DOHH2 (cell line): ENCODE results near the gene EIF4EBP2.

Source experiments
- H3F3A ChIP-seq: fragments of 200-600 bp; sonication (generic), shearing (Covaris generic); 2 replicates; pipeline ENCODE4 v1.6.0; 2016; ENCODE audit warnings: antibody characterized with exemption, mild to moderate bottlenecking; ENCODE audit not compliant: control insufficient read depth, insufficient read depth
- H3K27ac ChIP-seq: fragments of 200-600 bp; sonication (generic); 2 replicates; pipeline ENCODE4 v1.5.1; 2014; ENCODE audit warnings: low read depth, mild to moderate bottlenecking, low read length, moderate library complexity
- H3K27me3 ChIP-seq: fragments of 200-600 bp; sonication (generic); 2 replicates; pipeline ENCODE4 v1.6.1; 2014; ENCODE audit warnings: mild to moderate bottlenecking, low read length, mixed read lengths; ENCODE audit not compliant: control insufficient read depth
- H3K36me3 ChIP-seq: fragments of 200-600 bp; sonication (generic); 2 replicates; pipeline ENCODE4 v1.6.1; 2014; ENCODE audit warnings: mild to moderate bottlenecking, low read length, moderate library complexity, mixed read lengths; ENCODE audit not compliant: control insufficient read depth
- H3K4me1 ChIP-seq: fragments of 200-600 bp; sonication (generic); 2 replicates; pipeline ENCODE4 v1.6.1; 2014; ENCODE audit warnings: mild to moderate bottlenecking, low read length, mixed read lengths; ENCODE audit not compliant: control insufficient read depth
- H3K4me2 ChIP-seq: fragments of 200-600 bp; sonication (generic); 2 replicates; pipeline ENCODE4 v1.6.0; 2014; ENCODE audit warnings: mild to moderate bottlenecking, low read length, moderate library complexity
- H3K4me3 ChIP-seq: fragments of 200-600 bp; sonication (generic); 2 replicates; pipeline ENCODE4 v1.5.1; 2014; ENCODE audit warnings: mild to moderate bottlenecking, low read length, mixed read lengths
- H3K79me2 ChIP-seq: fragments of 200-600 bp; sonication (generic); 2 replicates; pipeline ENCODE4 v1.6.1; 2014; ENCODE audit warnings: mild to moderate bottlenecking, low read length, mixed read lengths; ENCODE audit not compliant: control insufficient read depth
- H3K9me2 ChIP-seq: fragments of 200-600 bp; sonication (generic); replicated peaks from 2 replicates; pipeline ENCODE4 v1.6.1; 2014; ENCODE audit warnings: mild to moderate bottlenecking, low read length, mixed read lengths; ENCODE audit not compliant: control insufficient read depth
- H3K9me3 ChIP-seq: fragments of 200-600 bp; sonication (generic); 2 replicates; pipeline ENCODE4 v1.6.1; 2014; ENCODE audit warnings: antibody characterized with exemption, low read length, mixed read lengths; ENCODE audit not compliant: control insufficient read depth, insufficient read depth
- H4K20me1 ChIP-seq: fragments of 200-600 bp; sonication (generic); 2 replicates; pipeline ENCODE4 v1.6.0; 2014; ENCODE audit warnings: low read depth, mild to moderate bottlenecking, antibody characterized with exemption, low read length, moderate library complexity; ENCODE audit not compliant: control insufficient read depth, insufficient read depth
- EZH2phosphoT487 ChIP-seq: fragments of 200-600 bp; sonication (generic); IDR thresholded peaks from 2 replicates; pipeline ENCODE4 v1.6.1; 2017; ENCODE audit warnings: borderline replicate concordance, mild to moderate bottlenecking, antibody characterized with exemption, low read length, moderate library complexity, mixed read lengths
- TF ChIP-seq, protein P1 (sequence below): fragments of 200-600 bp; sonication (generic); IDR thresholded peaks from one replicate; pipeline ENCODE4 v1.5.1; 2014; ENCODE audit warnings: antibody characterized with exemption, mild to moderate bottlenecking, low read depth, low read length; ENCODE audit not compliant: poor library complexity, severe bottlenecking

Gene EIF4EBP2

GRCh38 chr10:70363971-70364771, 39.8 kb upstream of the EIF4EBP2 start:
- TF ChIP-seq, protein P1, sequence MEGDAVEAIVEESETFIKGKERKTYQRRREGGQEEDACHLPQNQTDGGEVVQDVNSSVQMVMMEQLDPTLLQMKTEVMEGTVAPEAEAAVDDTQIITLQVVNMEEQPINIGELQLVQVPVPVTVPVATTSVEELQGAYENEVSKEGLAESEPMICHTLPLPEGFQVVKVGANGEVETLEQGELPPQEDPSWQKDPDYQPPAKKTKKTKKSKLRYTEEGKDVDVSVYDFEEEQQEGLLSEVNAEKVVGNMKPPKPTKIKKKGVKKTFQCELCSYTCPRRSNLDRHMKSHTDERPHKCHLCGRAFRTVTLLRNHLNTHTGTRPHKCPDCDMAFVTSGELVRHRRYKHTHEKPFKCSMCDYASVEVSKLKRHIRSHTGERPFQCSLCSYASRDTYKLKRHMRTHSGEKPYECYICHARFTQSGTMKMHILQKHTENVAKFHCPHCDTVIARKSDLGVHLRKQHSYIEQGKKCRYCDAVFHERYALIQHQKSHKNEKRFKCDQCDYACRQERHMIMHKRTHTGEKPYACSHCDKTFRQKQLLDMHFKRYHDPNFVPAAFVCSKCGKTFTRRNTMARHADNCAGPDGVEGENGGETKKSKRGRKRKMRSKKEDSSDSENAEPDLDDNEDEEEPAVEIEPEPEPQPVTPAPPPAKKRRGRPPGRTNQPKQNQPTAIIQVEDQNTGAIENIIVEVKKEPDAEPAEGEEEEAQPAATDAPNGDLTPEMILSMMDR: peak; percentile 93
- TF ChIP-seq EZH2phosphoT487: no peak
- H3K27ac ChIP-seq: no peak overlapping the region
- peaks cover 2% of the 10 kb centered on the region; the same call in 1 of the 2 replicates for H4K20me1 ChIP-seq
- H3K4me3 ChIP-seq: no peak overlapping the region
- H3K4me1 ChIP-seq: peaks cover 10% of the 10 kb centered on the region
- no peaks in the 10 kb centered on the region for H3K9me3 ChIP-seq
- peaks cover 5% of the 10 kb centered on the region; the same call in 1 of the 2 replicates for H3K36me3 ChIP-seq
- no peaks in the 10 kb centered on the region for H3K9me2 ChIP-seq
- 0 out of 2 replicates have a peak overlapping the region, but pooled peaks have one; percentile 8 for H3K4me2 ChIP-seq
- peaks cover 5% of the 10 kb centered on the region; the same call in 1 of the 2 replicates for H3K79me2 ChIP-seq
- H3K27me3 ChIP-seq: no peaks in the 10 kb centered on the region
- H3F3A ChIP-seq: no peaks in the 10 kb centered on the region

DNA sequence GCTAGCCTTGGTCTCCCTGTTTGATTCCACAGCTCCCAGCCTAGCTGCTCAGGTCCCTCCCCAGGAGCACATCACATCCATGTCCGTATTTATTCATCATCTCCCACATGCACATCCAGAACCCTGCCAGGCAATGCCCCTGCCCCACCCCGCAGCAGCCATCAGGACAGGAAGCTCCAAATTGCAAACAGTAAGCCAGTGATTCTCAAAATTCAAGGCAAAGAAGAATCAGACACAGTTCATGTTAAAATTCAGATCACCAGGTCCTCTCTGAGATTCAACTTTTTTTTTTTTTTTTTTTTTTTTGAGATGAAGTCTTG, 39.2 kb upstream of the EIF4EBP2 start:
- no peaks in the 10 kb centered on the region for H3F3A ChIP-seq
- TF ChIP-seq EZH2phosphoT487: no peak
- TF ChIP-seq, protein P1: no peak
- H3K9me2 ChIP-seq: no peaks in the 10 kb centered on the region
- no peak overlapping the region for H3K27ac ChIP-seq
- H3K4me1 ChIP-seq: peaks cover 10% of the 10 kb centered on the region
- peaks cover 3% of the 10 kb centered on the region; the same call in 1 of the 2 replicates for H4K20me1 ChIP-seq
- peaks cover 6% of the 10 kb centered on the region; the same call in 1 of the 2 replicates for H3K36me3 ChIP-seq
- no peak overlapping the region for H3K4me3 ChIP-seq
- no peaks in the 10 kb centered on the region for H3K9me3 ChIP-seq
- H3K4me2 ChIP-seq: no peak overlapping the region
- peaks cover 5% of the 10 kb centered on the region; the same call in 1 of the 2 replicates for H3K79me2 ChIP-seq
- no peaks in the 10 kb centered on the region for H3K27me3 ChIP-seq

DNA sequence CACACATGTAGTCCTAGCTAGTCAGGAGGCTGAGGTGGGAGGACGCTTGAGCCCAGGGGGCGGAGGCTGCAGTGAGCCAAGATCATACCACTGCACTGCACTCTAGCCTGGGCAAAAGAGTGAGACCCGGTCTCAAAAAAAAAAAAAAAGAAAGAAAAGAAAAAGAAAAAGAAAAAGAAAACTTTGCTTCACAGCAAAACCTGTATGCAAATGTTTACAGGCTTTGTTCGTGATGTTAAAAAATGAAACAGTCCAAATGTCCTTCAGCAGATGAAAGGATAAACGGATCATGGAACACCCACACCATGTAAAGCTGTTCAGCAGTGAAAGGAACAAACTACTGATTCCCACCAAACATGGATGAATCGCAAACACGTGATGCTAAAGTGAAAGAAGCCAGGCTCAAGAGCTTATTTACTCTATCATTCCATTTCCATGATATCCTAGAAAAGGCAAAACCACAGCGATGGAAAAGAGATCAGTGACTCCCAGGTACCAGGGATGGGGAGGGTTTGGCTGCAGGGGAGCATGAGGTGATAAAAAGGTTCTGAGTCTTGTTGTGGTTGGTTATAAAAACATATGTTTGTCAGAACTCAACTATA, 36.6 kb upstream of the EIF4EBP2 start:
- Histone ChIP-seq H3K27ac (no peak overlapping the region), H3K4me3 (no peak overlapping the region), H3K4me2 (no peak overlapping the region), H3K9me2 (no peaks in the 10 kb centered on the region), H3K36me3 (peaks cover 8% of the 10 kb centered on the region; the same call in 1 of the 2 replicates), H3K27me3 (no peaks in the 10 kb centered on the region), H3K79me2 (peaks cover 5% of the 10 kb centered on the region; the same call in 1 of the 2 replicates), H3K9me3 (no peaks in the 10 kb centered on the region), H3K4me1 (peaks cover 10% of the 10 kb centered on the region), H3F3A (no peaks in the 10 kb centered on the region), H4K20me1 (peaks cover 3% of the 10 kb centered on the region; the same call in 1 of the 2 replicates)
- TF ChIP-seq, protein P1: no peak
- TF ChIP-seq EZH2phosphoT487: no peak
